HepG2 (cell line): ENCODE measurements around the gene SERHL2. TPM values are rescaled to one million over a fixed set of nuclear protein-coding genes. Genes with fewer than 3 reads are reported as not detected.

Experiments used
- CBX5 ChIP-seq: sonication (generic); formaldehyde crosslinking; IDR thresholded peaks from 2 replicates; pipeline ENCODE4 v1.4.0; 2020; ENCODE audit warnings: missing genetic modification reagents, borderline replicate concordance
- ELF4 ChIP-seq: sonication (generic); formaldehyde crosslinking; IDR thresholded peaks from 2 replicates; pipeline ENCODE4 v1.5.0; 2020; ENCODE audit warnings: missing genetic modification reagents, mild to moderate bottlenecking, moderate library complexity, borderline replicate concordance
- MYC ChIP-seq: sonication (generic); formaldehyde crosslinking; IDR thresholded peaks from 2 replicates; pipeline ENCODE4 v1.9.0; 2021; ENCODE audit warnings: missing genetic modification reagents, borderline replicate concordance
- NFE2 ChIP-seq: sonication (generic); formaldehyde crosslinking; IDR thresholded peaks from 2 replicates; pipeline ENCODE4 v1.4.0; 2020; ENCODE audit warnings: missing genetic modification reagents
- SOX6 ChIP-seq, 2 experiments: fragments of 450-650 bp in 1 of 2; sonication (generic) in 1 of 2; formaldehyde crosslinking in 1 of 2; IDR thresholded peaks; 2 replicates each; pipeline versions ENCODE4 v1.4.0 to v1.6.1; 2017 to 2020; ENCODE audit warnings: antibody characterized with exemption in 1 of 2, mild to moderate bottlenecking in 1 of 2, missing genetic modification reagents in 1 of 2
- ZFY ChIP-seq: sonication (generic); formaldehyde crosslinking; IDR thresholded peaks from 2 replicates; pipeline ENCODE4 v1.4.0; 2020; ENCODE audit warnings: missing genetic modification reagents
- ZNF207 ChIP-seq: fragments of 450-650 bp; IDR thresholded peaks from 2 replicates; pipeline ENCODE4 v1.6.1; 2016; ENCODE audit warnings: antibody characterized with exemption, borderline replicate concordance
- polyA plus RNA-seq, 8 experiments: library from polyadenylated mRNA; depleted of rRNA in 3 of 8; stranded (reverse) in 7 of 8; unstranded in 1 of 8; fragments of >200 nt; fragmentation: Illumina TruSeq in 4 of 8; extraction: Trizol in 4 of 8; gene quantifications; 2 replicates each; pipeline versions ENCODE4 v1.2.1 to v1.2.3, GENCODE V29; 2011 to 2016; ENCODE audit warnings: low read depth in 4 of 8, missing spikeins in 1 of 8, mixed read lengths in 1 of 8; ENCODE audit not compliant: insufficient read depth in 1 of 8
- total RNA-seq, 5 experiments: library from RNA; depleted of rRNA; stranded (reverse); fragments of >200 nt; fragmentation: Illumina TruSeq; extraction: Trizol; gene quantifications; 2 replicates each; pipeline ENCODE4 v1.2.3, GENCODE V29; 2016; ENCODE audit warnings: low read depth in 1 of 5
- TF ChIP-seq, protein P1 (sequence below): IDR thresholded peaks from 2 replicates; pipeline ENCODE4 v1.6.1; 2012; ENCODE audit warnings: inconsistent platforms
- TF ChIP-seq, protein P2 (sequence below): sonication (generic); formaldehyde crosslinking; IDR thresholded peaks from 2 replicates; pipeline ENCODE4 v1.8.0; 2022; ENCODE audit warnings: mild to moderate bottlenecking, missing genetic modification reagents
- TF ChIP-seq, protein P3 (sequence below): sonication (generic); formaldehyde crosslinking; IDR thresholded peaks from 2 replicates; pipeline ENCODE4 v1.5.0; 2020; ENCODE audit warnings: mild to moderate bottlenecking, missing genetic modification reagents, borderline replicate concordance
- TF ChIP-seq, protein P4 (sequence below): sonication (generic); formaldehyde crosslinking; IDR thresholded peaks from 2 replicates; pipeline ENCODE4 v1.4.0; 2020; ENCODE audit warnings: missing genetic modification reagents, mild to moderate bottlenecking, borderline replicate concordance
- TF ChIP-seq, protein P5 (sequence below): IDR thresholded peaks from 2 replicates; pipeline ENCODE4 v1.6.1; 2016; ENCODE audit warnings: low read depth, control low read depth

The SERHL2 gene
- total and polyA plus RNA-seq, 2 of the 13 experiments (the other 11 are each of a cell fraction or from before 2014, with no cell fraction given) = 1.0 to 1.8 TPM

DNA sequence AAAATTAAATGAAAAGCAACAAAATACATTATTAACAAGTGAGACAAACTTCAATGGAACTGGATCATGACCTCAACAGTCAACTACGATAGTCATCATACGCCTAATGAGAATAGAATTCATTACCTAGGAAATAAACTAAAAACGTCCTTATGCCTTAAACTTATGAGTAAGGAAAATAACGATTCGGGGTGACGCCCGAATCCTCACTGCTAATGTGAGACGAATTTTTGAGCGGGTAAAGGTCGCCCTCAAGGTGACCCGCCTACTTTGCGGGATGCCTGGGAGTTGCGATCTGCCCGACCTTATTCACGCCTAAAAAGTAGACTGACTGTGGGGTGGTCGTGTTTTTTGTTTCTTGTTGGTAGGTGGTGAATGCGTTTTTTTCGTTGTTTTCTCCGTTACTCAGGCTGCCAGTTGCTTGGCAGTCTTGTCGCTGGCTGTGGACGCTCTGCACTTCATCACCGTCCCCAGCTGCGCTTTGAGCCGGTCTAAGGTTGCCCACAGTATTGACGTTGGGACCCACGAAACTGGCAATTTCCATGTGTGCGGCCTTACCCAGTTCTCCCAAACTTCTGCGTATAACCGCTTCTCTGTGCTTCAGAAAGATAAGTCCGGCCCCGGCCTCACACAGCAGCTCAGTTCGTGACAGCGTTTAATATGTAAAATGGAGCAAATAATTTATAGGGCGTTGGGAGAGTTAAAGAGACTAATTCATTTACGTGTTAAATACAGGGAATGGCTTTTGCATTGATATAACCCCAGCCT, 61.5 kb downstream of the SERHL2 start (continued):
- TF ChIP-seq, protein P1, sequence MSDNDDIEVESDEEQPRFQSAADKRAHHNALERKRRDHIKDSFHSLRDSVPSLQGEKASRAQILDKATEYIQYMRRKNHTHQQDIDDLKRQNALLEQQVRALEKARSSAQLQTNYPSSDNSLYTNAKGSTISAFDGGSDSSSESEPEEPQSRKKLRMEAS = no peak; the same call in 1 of the 2 replicates
- TF ChIP-seq, protein P2, sequence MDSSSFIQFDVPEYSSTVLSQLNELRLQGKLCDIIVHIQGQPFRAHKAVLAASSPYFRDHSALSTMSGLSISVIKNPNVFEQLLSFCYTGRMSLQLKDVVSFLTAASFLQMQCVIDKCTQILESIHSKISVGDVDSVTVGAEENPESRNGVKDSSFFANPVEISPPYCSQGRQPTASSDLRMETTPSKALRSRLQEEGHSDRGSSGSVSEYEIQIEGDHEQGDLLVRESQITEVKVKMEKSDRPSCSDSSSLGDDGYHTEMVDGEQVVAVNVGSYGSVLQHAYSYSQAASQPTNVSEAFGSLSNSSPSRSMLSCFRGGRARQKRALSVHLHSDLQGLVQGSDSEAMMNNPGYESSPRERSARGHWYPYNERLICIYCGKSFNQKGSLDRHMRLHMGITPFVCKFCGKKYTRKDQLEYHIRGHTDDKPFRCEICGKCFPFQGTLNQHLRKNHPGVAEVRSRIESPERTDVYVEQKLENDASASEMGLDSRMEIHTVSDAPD (CRISPR knock-in tag) = peak; percentile 84; the same call in 1 of the 2 replicates
- TF ChIP-seq ZNF207 = no peak
- no peak for TF ChIP-seq ZFY (CRISPR knock-in tag)
- TF ChIP-seq MYC (CRISPR knock-in tag) = peak; percentile 57; the same call in 1 of the 2 replicates
- TF ChIP-seq, protein P3, sequence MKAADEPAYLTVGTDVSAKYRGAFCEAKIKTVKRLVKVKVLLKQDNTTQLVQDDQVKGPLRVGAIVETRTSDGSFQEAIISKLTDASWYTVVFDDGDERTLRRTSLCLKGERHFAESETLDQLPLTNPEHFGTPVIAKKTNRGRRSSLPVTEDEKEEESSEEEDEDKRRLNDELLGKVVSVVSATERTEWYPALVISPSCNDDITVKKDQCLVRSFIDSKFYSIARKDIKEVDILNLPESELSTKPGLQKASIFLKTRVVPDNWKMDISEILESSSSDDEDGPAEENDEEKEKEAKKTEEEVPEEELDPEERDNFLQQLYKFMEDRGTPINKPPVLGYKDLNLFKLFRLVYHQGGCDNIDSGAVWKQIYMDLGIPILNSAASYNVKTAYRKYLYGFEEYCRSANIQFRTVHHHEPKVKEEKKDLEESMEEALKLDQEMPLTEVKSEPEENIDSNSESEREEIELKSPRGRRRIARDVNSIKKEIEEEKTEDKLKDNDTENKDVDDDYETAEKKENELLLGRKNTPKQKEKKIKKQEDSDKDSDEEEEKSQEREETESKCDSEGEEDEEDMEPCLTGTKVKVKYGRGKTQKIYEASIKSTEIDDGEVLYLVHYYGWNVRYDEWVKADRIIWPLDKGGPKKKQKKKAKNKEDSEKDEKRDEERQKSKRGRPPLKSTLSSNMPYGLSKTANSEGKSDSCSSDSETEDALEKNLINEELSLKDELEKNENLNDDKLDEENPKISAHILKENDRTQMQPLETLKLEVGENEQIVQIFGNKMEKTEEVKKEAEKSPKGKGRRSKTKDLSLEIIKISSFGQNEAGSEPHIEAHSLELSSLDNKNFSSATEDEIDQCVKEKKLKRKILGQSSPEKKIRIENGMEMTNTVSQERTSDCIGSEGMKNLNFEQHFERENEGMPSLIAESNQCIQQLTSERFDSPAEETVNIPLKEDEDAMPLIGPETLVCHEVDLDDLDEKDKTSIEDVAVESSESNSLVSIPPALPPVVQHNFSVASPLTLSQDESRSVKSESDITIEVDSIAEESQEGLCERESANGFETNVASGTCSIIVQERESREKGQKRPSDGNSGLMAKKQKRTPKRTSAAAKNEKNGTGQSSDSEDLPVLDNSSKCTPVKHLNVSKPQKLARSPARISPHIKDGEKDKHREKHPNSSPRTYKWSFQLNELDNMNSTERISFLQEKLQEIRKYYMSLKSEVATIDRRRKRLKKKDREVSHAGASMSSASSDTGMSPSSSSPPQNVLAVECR (CRISPR knock-in tag) = peak; percentile 49; the same call in 1 of the 2 replicates
- TF ChIP-seq, protein P4, sequence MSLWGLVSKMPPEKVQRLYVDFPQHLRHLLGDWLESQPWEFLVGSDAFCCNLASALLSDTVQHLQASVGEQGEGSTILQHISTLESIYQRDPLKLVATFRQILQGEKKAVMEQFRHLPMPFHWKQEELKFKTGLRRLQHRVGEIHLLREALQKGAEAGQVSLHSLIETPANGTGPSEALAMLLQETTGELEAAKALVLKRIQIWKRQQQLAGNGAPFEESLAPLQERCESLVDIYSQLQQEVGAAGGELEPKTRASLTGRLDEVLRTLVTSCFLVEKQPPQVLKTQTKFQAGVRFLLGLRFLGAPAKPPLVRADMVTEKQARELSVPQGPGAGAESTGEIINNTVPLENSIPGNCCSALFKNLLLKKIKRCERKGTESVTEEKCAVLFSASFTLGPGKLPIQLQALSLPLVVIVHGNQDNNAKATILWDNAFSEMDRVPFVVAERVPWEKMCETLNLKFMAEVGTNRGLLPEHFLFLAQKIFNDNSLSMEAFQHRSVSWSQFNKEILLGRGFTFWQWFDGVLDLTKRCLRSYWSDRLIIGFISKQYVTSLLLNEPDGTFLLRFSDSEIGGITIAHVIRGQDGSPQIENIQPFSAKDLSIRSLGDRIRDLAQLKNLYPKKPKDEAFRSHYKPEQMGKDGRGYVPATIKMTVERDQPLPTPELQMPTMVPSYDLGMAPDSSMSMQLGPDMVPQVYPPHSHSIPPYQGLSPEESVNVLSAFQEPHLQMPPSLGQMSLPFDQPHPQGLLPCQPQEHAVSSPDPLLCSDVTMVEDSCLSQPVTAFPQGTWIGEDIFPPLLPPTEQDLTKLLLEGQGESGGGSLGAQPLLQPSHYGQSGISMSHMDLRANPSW (CRISPR knock-in tag) = peak; percentile 90; the same call in 1 of the 2 replicates
- TF ChIP-seq CBX5 (CRISPR knock-in tag) = peak; percentile 96; the same call in 1 of the 2 replicates
- TF ChIP-seq, protein P5, sequence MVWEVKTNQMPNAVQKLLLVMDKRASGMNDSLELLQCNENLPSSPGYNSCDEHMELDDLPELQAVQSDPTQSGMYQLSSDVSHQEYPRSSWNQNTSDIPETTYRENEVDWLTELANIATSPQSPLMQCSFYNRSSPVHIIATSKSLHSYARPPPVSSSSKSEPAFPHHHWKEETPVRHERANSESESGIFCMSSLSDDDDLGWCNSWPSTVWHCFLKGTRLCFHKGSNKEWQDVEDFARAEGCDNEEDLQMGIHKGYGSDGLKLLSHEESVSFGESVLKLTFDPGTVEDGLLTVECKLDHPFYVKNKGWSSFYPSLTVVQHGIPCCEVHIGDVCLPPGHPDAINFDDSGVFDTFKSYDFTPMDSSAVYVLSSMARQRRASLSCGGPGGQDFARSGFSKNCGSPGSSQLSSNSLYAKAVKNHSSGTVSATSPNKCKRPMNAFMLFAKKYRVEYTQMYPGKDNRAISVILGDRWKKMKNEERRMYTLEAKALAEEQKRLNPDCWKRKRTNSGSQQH (CRISPR knock-in tag) = no peak; the same call in none of the 2 replicates
- TF ChIP-seq ELF4 (CRISPR knock-in tag) = no peak
- TF ChIP-seq NFE2 (CRISPR knock-in tag) = no peak
- no peak for TF ChIP-seq SOX6 (IDR thresholded peaks at IDR 0.05)
- TF ChIP-seq SOX6 (CRISPR knock-in tag; IDR thresholded peaks at IDR 0.05) = peak; percentile 85
- TF ChIP-seq, all 625 proteins: peak for 387
